ENCODE data around the gene KIF3B. TPM values are rescaled to one million over a fixed set of nuclear protein-coding genes. Genes with fewer than 3 reads are reported as not detected.

The KIF3B gene
- total and polyA plus RNA-seq, 10 of the 15 experiments (the other 5 are each of a cell fraction or from before 2014, with no cell fraction given) = 7.4 to 37.3 (median 25.9) TPM

GRCh38 chr20:32289661-32290431, 12.4 kb downstream of the KIF3B start (continued):
- TF ChIP-seq ZBTB11 (CRISPR knock-in tag; IDR thresholded peaks at IDR 0.05) (no peak), NRF1 (conservative IDR thresholded peaks at IDR 0.05; ENCODE audit: low read depth, low read length) (no peak), POLR2AphosphoS5 (IDR thresholded peaks at IDR 0.05; ENCODE audit: low read length) (no peak), NKRF (conservative IDR thresholded peaks at IDR 0.05) (no peak)

GRCh38 chr20:32291166-32291565, 13.7 kb downstream of the KIF3B start:
- Histone ChIP-seq H3K4me3 (no peak overlapping the region), H3K4me1 (ENCODE audit: control insufficient read depth, insufficient read depth, low read length) (peaks cover 11% of the 10 kb centered on the region), H3K27me3 (replicated peaks in 1 of 2; ENCODE audit: control insufficient read depth in 2 of 2, insufficient read depth in 2 of 2, low read length in 1 of 2) (no peaks in the 10 kb centered on the region), H3K4me2 (ENCODE audit: control insufficient read depth, insufficient read depth) (no peak overlapping the region), H3K27ac (ENCODE audit: control insufficient read depth, insufficient read depth) (no peak overlapping the region), H4K20me1 (ENCODE audit: control insufficient read depth, insufficient read depth) (no peaks in the 10 kb centered on the region), H3K9me3 (replicated peaks; ENCODE audit: control insufficient read depth, insufficient read depth, low read length) (no peaks in the 10 kb centered on the region), H2AFZ (ENCODE audit: control insufficient read depth, low read depth, low read length) (no peak overlapping the region), H3K79me2 (ENCODE audit: control insufficient read depth, insufficient read depth, low read length) (peaks cover 45% of the 10 kb centered on the region), H3K9ac (ENCODE audit: control insufficient read depth, insufficient read depth, low read length) (no peak overlapping the region), H3K36me3 (ENCODE audit: control insufficient read depth in 2 of 2, insufficient read depth in 2 of 2, low read length in 1 of 2) (peaks cover 1 to 6% of the 10 kb centered on the region in 2 experiments)
- ATAC-seq (no peak), DNase-seq (ENCODE audit: low read depth, low spot score) (no peak), FAIRE-seq (no peak)
- BruUV-seq (replicated peaks) = no TSS peak
- in situ Hi-C loops (cut with MboI) = no loop called here
- ChIA-PET SMC1A (ENCODE audit: uncharacterized antibody, unreplicated experiment) (interaction anchor here (0.8 to 4.0 kb wide), 2 partner anchors 13 to 51 kb away, joined by 3 to 28 read pairs; partner anchors contain the start of gene KIF3B), RAD21 (ENCODE audit: unreplicated experiment) (no interaction called here), POLR2A (no interaction called here), CTCF (interaction anchor here (0.7 to 1.7 kb wide), 2 partner anchors 19 to 72 kb away, joined by 4 to 5 read pairs; no protein-coding TSS in a partner anchor)
- WGBS (ENCODE audit: insufficient coverage, insufficient replicate concordance, low lambda C conversion rate, missing lambda C conversion rate) = 41% methylated on average over 1 of the region's 1 CpG
- intact Hi-C loops (cut with micrococcal nuclease; ENCODE audit: unreplicated experiment) = no loop called here
- TF ChIP-seq ZNF622 (IDR thresholded peaks at IDR 0.05) (no peak), HDGF (IDR thresholded peaks at IDR 0.05) (no peak), FOXM1 (IDR thresholded peaks at IDR 0.05; ENCODE audit: low read depth, low read length) (no peak), ZSCAN29 (IDR thresholded peaks at IDR 0.05) (no peak), BACH1 (IDR thresholded peaks at IDR 0.05; ENCODE audit: borderline replicate concordance) (no peak), NR2F1 (conservative IDR thresholded peaks at IDR 0.05) (no peak), TCF12 (IDR thresholded peaks at IDR 0.05; ENCODE audit: low read depth, low read length) (no peak), BRCA1 (IDR thresholded peaks at IDR 0.05; ENCODE audit: low read depth, low read length) (no peak), WRNIP1 (IDR thresholded peaks at IDR 0.05; ENCODE audit: borderline replicate concordance, low read depth, low read length) (no peak), HSF1 (IDR thresholded peaks at IDR 0.05; ENCODE audit: low read depth, low read length) (no peak), NBN (IDR thresholded peaks at IDR 0.05) (no peak), MEF2B (IDR thresholded peaks at IDR 0.05; ENCODE audit: partially characterized antibody, poor library complexity, severe bottlenecking) (no peak), ZZZ3 (IDR thresholded peaks at IDR 0.05; ENCODE audit: control insufficient read depth, insufficient read length, low read depth) (no peak)
